HepG2 (cell line): ENCODE data around the gene OR2A1. TPM values are rescaled to one million over a fixed set of nuclear protein-coding genes. Genes with fewer than 3 reads are reported as not detected.
A peak's percentile ranks its signal among the peaks of the same experiment; 100 is the strongest.
"Not testable (repeated sequence)": the region's sequence is repeated elsewhere in the genome, so short reads cannot be mapped to it uniquely, and the experiment has no call there.

Experiments used
- ATAC-seq: fragments of 200-7000 bp; cut with Tn5 transposase; 3 replicates; pipeline ENCODE4 v1.9.1; 2020; ENCODE audit warnings: mild to moderate bottlenecking, moderate library complexity
- BruUV-seq: library from RNA; stranded (reverse); fragments of 400-500 nt; replicated peaks from 2 replicates; lab custom pipeline; 2021; lab: Mats Ljungman, UMichigan
- CTCF ChIA-PET: fragments of 300-600 bp; formaldehyde crosslinking; extraction: SDS; loops from one replicate; lab custom pipeline; 2021; ENCODE audit warnings: low total read pairs, inconsistent platforms, low intra/inter-chr PET ratio; lab: Yijun Ruan, JAX
- POLR2A ChIA-PET: fragments of 350-600 bp; sonication (Branson Sonifier 250); formaldehyde crosslinking; loops from one replicate; lab custom pipeline; 2020; ENCODE audit warnings: antibody characterized with exemption, inconsistent platforms; lab: Yijun Ruan, JAX
- DNase-seq: peaks from one replicate; pipeline ENCODE4 v3.0.0-alpha.2; 2015; ENCODE audit warnings: low spot score
- FAIRE-seq: peaks from 3 replicates; lab custom pipeline; 2011; peaks lifted over from hg19 to GRCh38; lab: Jason Lieb, UNC
- H2AFZ ChIP-seq: one replicate; pipeline ENCODE4 v1.6.1; 2011; ENCODE audit warnings: low read length, inconsistent platforms
- H3K27ac ChIP-seq: fragments of 300-600 bp; 3 replicates; pipeline ENCODE4 v1.8.0; 2011; ENCODE audit warnings: mixed run types, mild to moderate bottlenecking, mixed read lengths, low read length, inconsistent platforms; ENCODE audit not compliant: insufficient read depth; ENCODE audit errors: extremely low read length
- H3K27me3 ChIP-seq, 2 experiments: fragments of 200-600 bp in 1 of 2; 2 replicates in 1 of 2; 3 replicates in 1 of 2; pipeline versions ENCODE4 v1.6.0 to v1.8.0; 2011; ENCODE audit warnings: low read length in 2 of 2, mild to moderate bottlenecking in 2 of 2, moderate library complexity in 2 of 2, inconsistent platforms in 1 of 2; ENCODE audit not compliant: insufficient read depth in 2 of 2, control insufficient read depth in 1 of 2
- H3K36me3 ChIP-seq, 2 experiments: fragments of 200-600 bp in 1 of 2; replicated peaks in 1 of 2; 2 replicates in 1 of 2; 3 replicates in 1 of 2; pipeline versions ENCODE4 v1.5.1 to v1.8.0; 2011; ENCODE audit warnings: low read length in 2 of 2, inconsistent platforms in 1 of 2; ENCODE audit not compliant: insufficient read depth in 2 of 2, control insufficient read depth in 1 of 2
- H3K4me1 ChIP-seq: 2 replicates; pipeline ENCODE4 v1.5.1; 2012; ENCODE audit warnings: low read length, inconsistent platforms; ENCODE audit not compliant: insufficient read depth
- H3K4me2 ChIP-seq: 2 replicates; pipeline ENCODE4 v1.6.0; 2011; ENCODE audit warnings: low read depth, low read length, inconsistent platforms
- H3K4me3 ChIP-seq, 3 experiments: fragments of 200-600 bp in 1 of 3; sonication (generic), shearing (Covaris generic) in 1 of 3; replicated peaks in 1 of 3; 2 replicates each; pipeline ENCODE4 v1.5.1; 2011 to 2016; ENCODE audit warnings: low read length in 3 of 3, inconsistent platforms in 2 of 3, low read depth in 2 of 3, mild to moderate bottlenecking in 2 of 3, control low read depth in 1 of 3, mixed read lengths in 1 of 3; ENCODE audit not compliant: insufficient read depth in 1 of 3
- H3K79me2 ChIP-seq: one replicate; pipeline ENCODE4 v1.6.1; 2011; ENCODE audit warnings: low read length, inconsistent platforms; ENCODE audit not compliant: insufficient read depth
- H3K9ac ChIP-seq: 2 replicates; pipeline ENCODE4 v1.6.0; 2011; ENCODE audit warnings: mild to moderate bottlenecking, low read depth, low read length, inconsistent platforms; ENCODE audit not compliant: insufficient read depth
- H3K9me3 ChIP-seq: 2 replicates; pipeline ENCODE4 v1.5.1; 2012; ENCODE audit warnings: mild to moderate bottlenecking, low read length
- H4K20me1 ChIP-seq: 2 replicates; pipeline ENCODE4 v1.6.0; 2011; ENCODE audit warnings: inconsistent platforms, mild to moderate bottlenecking, low read length, moderate library complexity; ENCODE audit not compliant: insufficient read depth
- WGBS: methylation state at CpG from one replicate; pipeline ENCODE4 v1.1.6; 2017; ENCODE audit warnings: low lambda C conversion rate; 5-methylcytosine and 5-hydroxymethylcytosine counted together
- in situ Hi-C: cut with HindIII; loops from 2 replicates; pipeline ENCODE4 v1.10.0; 2017; ENCODE audit warnings: low pct_unique_long_range_greater_than_20kb; ENCODE audit not compliant: extremely low pct_ligation_motif_present
- intact Hi-C: fragments of 100-400 bp; cut with micrococcal nuclease; formaldehyde crosslinking; loops from one replicate; pipeline ENCODE4 v1.10.0; 2022; ENCODE audit not compliant: unreplicated experiment
- polyA plus RNA-seq, 8 experiments: library from polyadenylated mRNA; depleted of rRNA in 3 of 8; stranded (reverse) in 7 of 8; unstranded in 1 of 8; fragments of >200 nt; fragmentation: Illumina TruSeq in 4 of 8; extraction: Trizol in 4 of 8; gene quantifications; 2 replicates each; pipeline versions ENCODE4 v1.2.1 to v1.2.3, GENCODE V29; 2011 to 2016; ENCODE audit warnings: low read depth in 4 of 8, missing spikeins in 1 of 8, mixed read lengths in 1 of 8; ENCODE audit not compliant: insufficient read depth in 1 of 8
- total RNA-seq, 5 experiments: library from RNA; depleted of rRNA; stranded (reverse); fragments of >200 nt; fragmentation: Illumina TruSeq; extraction: Trizol; gene quantifications; 2 replicates each; pipeline ENCODE4 v1.2.3, GENCODE V29; 2016; ENCODE audit warnings: low read depth in 1 of 5

Gene OR2A1
- total and polyA plus RNA-seq, 2 of the 13 experiments (the other 11 are each of a cell fraction or from before 2014, with no cell fraction given): not detected

- H3K4me3 ChIP-seq, H3K27me3 ChIP-seq, H3K36me3 ChIP-seq, ATAC-seq, intact Hi-C loops, in situ Hi-C loops, H3K27ac ChIP-seq, DNase-seq, CTCF ChIA-PET, BruUV-seq, H3K79me2 ChIP-seq, H3K9me3 ChIP-seq, H2AFZ ChIP-seq, H3K4me1 ChIP-seq, H3K9ac ChIP-seq, H4K20me1 ChIP-seq, POLR2A ChIA-PET, H3K4me2 ChIP-seq: not testable (repeated sequence)
- WGBS: no CpG with 5 or more reads among the region's 3 CpGs
- peak; percentile 26 for FAIRE-seq
Observed at GRCh38 chr7:144321677-144322206, 9.5 kb downstream of the OR2A1 start.

GRCh38 chr7:144323359-144323758 is 11.1 kb downstream of the OR2A1 start:
- H3K36me3 ChIP-seq, CTCF ChIA-PET, in situ Hi-C loops, H2AFZ ChIP-seq, H4K20me1 ChIP-seq, intact Hi-C loops, BruUV-seq, H3K9me3 ChIP-seq, ATAC-seq, POLR2A ChIA-PET, H3K4me3 ChIP-seq, H3K4me1 ChIP-seq, DNase-seq, H3K9ac ChIP-seq, H3K27ac ChIP-seq, H3K27me3 ChIP-seq, H3K79me2 ChIP-seq, H3K4me2 ChIP-seq: not testable (repeated sequence)
- peak; percentile 36 for FAIRE-seq
- no CpG with 5 or more reads among the region's 4 CpGs for WGBS

- H3K79me2 ChIP-seq, H3K9ac ChIP-seq, H3K27me3 ChIP-seq, H3K4me2 ChIP-seq, POLR2A ChIA-PET, FAIRE-seq, H3K27ac ChIP-seq, intact Hi-C loops, ATAC-seq, H3K4me3 ChIP-seq, BruUV-seq, CTCF ChIA-PET, H3K36me3 ChIP-seq, H4K20me1 ChIP-seq, H2AFZ ChIP-seq, H3K4me1 ChIP-seq, in situ Hi-C loops, H3K9me3 ChIP-seq, DNase-seq: not testable (repeated sequence)
- 22% methylated on average over 3 of the region's 5 CpGs for WGBS
Observed at GRCh38 chr7:144325868-144326267, 13.6 kb downstream of the OR2A1 start.

- intact Hi-C loops, H3K9ac ChIP-seq, POLR2A ChIA-PET, H3K4me1 ChIP-seq, H4K20me1 ChIP-seq, H3K79me2 ChIP-seq, H3K36me3 ChIP-seq, H3K4me2 ChIP-seq, BruUV-seq, CTCF ChIA-PET, ATAC-seq, in situ Hi-C loops, H3K4me3 ChIP-seq, H3K27ac ChIP-seq, H3K27me3 ChIP-seq, FAIRE-seq, DNase-seq, H3K9me3 ChIP-seq, H2AFZ ChIP-seq: not testable (repeated sequence)
Observed at GRCh38 chr7:144330044-144330443, 17.8 kb downstream of the OR2A1 start.
